Ovary (tissue), 3 donors: ENCODE results near the gene PDCD5.

Experiments
- POLR2A ChIP-seq: fragments of 450-650 bp; IDR thresholded peaks from one replicate; pipeline ENCODE4 v1.6.1; 2017; ENCODE audit warnings: antibody characterized with exemption, mild to moderate bottlenecking, moderate library complexity
- TF ChIP-seq, protein P1 (sequence below), 3 donors: fragments of 450-650 bp in 2 of 3; fragments of 200-600 bp in 1 of 3; IDR thresholded peaks; one replicate each; pipeline versions ENCODE4 v1.5.1 to v1.8.0; 2016 to 2022; ENCODE audit warnings: antibody characterized with exemption in 3 of 3, mild to moderate bottlenecking in 1 of 3
- donor health status: DM: no; HTN: no; CAD: no.

- TF ChIP-seq, protein P1, sequence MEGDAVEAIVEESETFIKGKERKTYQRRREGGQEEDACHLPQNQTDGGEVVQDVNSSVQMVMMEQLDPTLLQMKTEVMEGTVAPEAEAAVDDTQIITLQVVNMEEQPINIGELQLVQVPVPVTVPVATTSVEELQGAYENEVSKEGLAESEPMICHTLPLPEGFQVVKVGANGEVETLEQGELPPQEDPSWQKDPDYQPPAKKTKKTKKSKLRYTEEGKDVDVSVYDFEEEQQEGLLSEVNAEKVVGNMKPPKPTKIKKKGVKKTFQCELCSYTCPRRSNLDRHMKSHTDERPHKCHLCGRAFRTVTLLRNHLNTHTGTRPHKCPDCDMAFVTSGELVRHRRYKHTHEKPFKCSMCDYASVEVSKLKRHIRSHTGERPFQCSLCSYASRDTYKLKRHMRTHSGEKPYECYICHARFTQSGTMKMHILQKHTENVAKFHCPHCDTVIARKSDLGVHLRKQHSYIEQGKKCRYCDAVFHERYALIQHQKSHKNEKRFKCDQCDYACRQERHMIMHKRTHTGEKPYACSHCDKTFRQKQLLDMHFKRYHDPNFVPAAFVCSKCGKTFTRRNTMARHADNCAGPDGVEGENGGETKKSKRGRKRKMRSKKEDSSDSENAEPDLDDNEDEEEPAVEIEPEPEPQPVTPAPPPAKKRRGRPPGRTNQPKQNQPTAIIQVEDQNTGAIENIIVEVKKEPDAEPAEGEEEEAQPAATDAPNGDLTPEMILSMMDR (IDR thresholded peaks at IDR 0.05), result no peak
- no peak for TF ChIP-seq POLR2A
These were observed 4.2 kb upstream of the PDCD5 start for GRCh38 chr19:32576790-32577189.
